ENCODE measurements around the gene IL1A. TPM values are rescaled to one million over a fixed set of nuclear protein-coding genes. Genes with fewer than 3 reads are reported as not detected.
A peak's percentile ranks its signal among the peaks of the same experiment; 100 is the strongest.

Gene IL1A
- total RNA-seq, 1 experiment from 2014 or later = not detected

GRCh38 chr2:112751451-112752197 is 32.7 kb downstream of the IL1A start:
- in situ Hi-C loops (cut with HindIII; ENCODE audit: low pct_unique_long_range_greater_than_20kb, low sequenced_read_pairs) = loop anchor here (25.0 kb wide), 1 partner anchor 136 kb away; no protein-coding TSS in a partner anchor
- DNase-seq (ENCODE audit: low read depth, low spot score) = no peak

- DNase-seq (ENCODE audit: low read depth, low spot score) = no peak
- in situ Hi-C loops (cut with HindIII; ENCODE audit: low pct_unique_long_range_greater_than_20kb, low sequenced_read_pairs) = loop anchor here (25.0 kb wide), 1 partner anchor 137 kb away; no protein-coding TSS in a partner anchor
Measured at GRCh38 chr2:112750560-112750843, 33.8 kb downstream of the IL1A start.

GRCh38 chr2:112749755-112750559 is 34.3 kb downstream of the IL1A start:
- peak; percentile 72 for DNase-seq (ENCODE audit: low read depth, low spot score)
- in situ Hi-C loops (cut with HindIII; ENCODE audit: low pct_unique_long_range_greater_than_20kb, low sequenced_read_pairs) = loop anchor here (25.0 kb wide), 1 partner anchor 137 kb away; no protein-coding TSS in a partner anchor

GRCh38 chr2:112740527-112740926 is 43.8 kb downstream of the IL1A start:
- in situ Hi-C loops (cut with HindIII; ENCODE audit: low pct_unique_long_range_greater_than_20kb, low sequenced_read_pairs) = no loop called here
- no peak for DNase-seq (ENCODE audit: low read depth, low spot score)

- in situ Hi-C loops (cut with HindIII; ENCODE audit: low pct_unique_long_range_greater_than_20kb, low sequenced_read_pairs) = no loop called here
- no peak for DNase-seq (ENCODE audit: low read depth, low spot score)
Measured at GRCh38 chr2:112737542-112738232, 46.6 kb downstream of the IL1A start.

GRCh38 chr2:112733871-112734270 is 50.4 kb downstream of the IL1A start:
- in situ Hi-C loops (cut with HindIII; ENCODE audit: low pct_unique_long_range_greater_than_20kb, low sequenced_read_pairs) = no loop called here
- DNase-seq (ENCODE audit: low read depth, low spot score) = no peak

GRCh38 chr2:112733456-112733855 is 50.8 kb downstream of the IL1A start:
- no peak for DNase-seq (ENCODE audit: low read depth, low spot score)
- in situ Hi-C loops (cut with HindIII; ENCODE audit: low pct_unique_long_range_greater_than_20kb, low sequenced_read_pairs) = no loop called here

- in situ Hi-C loops (cut with HindIII; ENCODE audit: low pct_unique_long_range_greater_than_20kb, low sequenced_read_pairs) = no loop called here
Measured at GRCh38 chr2:112731479-112731878, 52.8 kb downstream of the IL1A start.

GRCh38 chr2:112730791-112731190 is 53.5 kb downstream of the IL1A start:
- in situ Hi-C loops (cut with HindIII; ENCODE audit: low pct_unique_long_range_greater_than_20kb, low sequenced_read_pairs) = no loop called here
- DNase-seq (ENCODE audit: low read depth, low spot score) = no peak

More at GRCh38 chr2:112731479-112731878, 52.8 kb downstream of the IL1A start:
- DNase-seq (ENCODE audit: low read depth, low spot score) = no peak

- no peak for DNase-seq (ENCODE audit: low read depth, low spot score)
- in situ Hi-C loops (cut with HindIII; ENCODE audit: low pct_unique_long_range_greater_than_20kb, low sequenced_read_pairs) = no loop called here
Measured at GRCh38 chr2:112730216-112730615, 54.1 kb downstream of the IL1A start.

GRCh38 chr2:112728378-112729175 is 55.7 kb downstream of the IL1A start:
- in situ Hi-C loops (cut with HindIII; ENCODE audit: low pct_unique_long_range_greater_than_20kb, low sequenced_read_pairs) = no loop called here
- no peak for DNase-seq (ENCODE audit: low read depth, low spot score)

GRCh38 chr2:112728029-112728362 is 56.3 kb downstream of the IL1A start:
- in situ Hi-C loops (cut with HindIII; ENCODE audit: low pct_unique_long_range_greater_than_20kb, low sequenced_read_pairs) = no loop called here
- DNase-seq (ENCODE audit: low read depth, low spot score) = no peak

- in situ Hi-C loops (cut with HindIII; ENCODE audit: low pct_unique_long_range_greater_than_20kb, low sequenced_read_pairs) = no loop called here
- DNase-seq (ENCODE audit: low read depth, low spot score) = no peak
Measured at GRCh38 chr2:112727276-112728028, 56.8 kb downstream of the IL1A start.

GRCh38 chr2:112726487-112727190 is 57.7 kb downstream of the IL1A start:
- DNase-seq (ENCODE audit: low read depth, low spot score) = peak; percentile 89
- in situ Hi-C loops (cut with HindIII; ENCODE audit: low pct_unique_long_range_greater_than_20kb, low sequenced_read_pairs) = no loop called here

GRCh38 chr2:112725545-112726457 is 58.5 kb downstream of the IL1A start:
- in situ Hi-C loops (cut with HindIII; ENCODE audit: low pct_unique_long_range_greater_than_20kb, low sequenced_read_pairs) = no loop called here
- DNase-seq (ENCODE audit: low read depth, low spot score) = peak; percentile 21
